ENCODE measurements around the gene FYN.

Gene FYN

DNA sequence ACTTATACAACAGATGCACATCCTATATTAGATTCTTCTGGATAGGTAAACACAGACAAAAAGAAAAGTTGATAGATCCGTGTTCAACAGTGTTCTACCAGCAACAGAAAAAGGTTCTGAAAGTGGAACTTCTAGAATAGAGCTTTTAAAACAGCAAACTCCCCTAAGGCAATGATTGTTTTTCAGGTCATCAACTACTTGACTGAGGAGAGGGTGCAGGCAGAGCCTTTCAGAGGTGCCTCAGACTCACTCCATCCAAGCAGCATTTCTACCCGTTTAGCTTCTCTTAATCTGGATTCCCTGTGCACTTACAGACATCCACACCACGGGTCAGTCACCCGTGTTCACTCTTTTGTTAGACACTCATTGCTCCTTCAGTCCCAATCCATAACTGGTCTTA, 28.9 kb downstream of the FYN start:
- POLR2A ChIA-PET: no interaction called here
- Histone ChIP-seq H3K9me3 (ENCODE audit: control insufficient read depth, insufficient read depth, low read depth, low read length) (no peaks in the 10 kb centered on the region), H3K4me1 (ENCODE audit: control insufficient read depth, insufficient read depth, low read length) (0 out of 2 replicates have a peak, but pooled peaks cover 2% of the 10 kb centered on the region), H3K27ac (ENCODE audit: extremely low read depth, low read depth, low read length) (no peak overlapping the region), H3K4me3 (ENCODE audit: low read depth, low read length) (no peak overlapping the region), H3K36me3 (ENCODE audit: control insufficient read depth in 2 of 2, insufficient read depth in 1 of 2, low read length in 2 of 2) (peaks cover 0 to 7% of the 10 kb centered on the region in 2 experiments; a peak in 1 of 3 replicates)
- CTCF ChIA-PET: interaction anchor here (0.7 to 1.7 kb wide), 4 partner anchors 11 to 184 kb away, joined by 3 to 5 read pairs (median 4); no protein-coding TSS in a partner anchor
- TF ChIP-seq, protein P1, sequence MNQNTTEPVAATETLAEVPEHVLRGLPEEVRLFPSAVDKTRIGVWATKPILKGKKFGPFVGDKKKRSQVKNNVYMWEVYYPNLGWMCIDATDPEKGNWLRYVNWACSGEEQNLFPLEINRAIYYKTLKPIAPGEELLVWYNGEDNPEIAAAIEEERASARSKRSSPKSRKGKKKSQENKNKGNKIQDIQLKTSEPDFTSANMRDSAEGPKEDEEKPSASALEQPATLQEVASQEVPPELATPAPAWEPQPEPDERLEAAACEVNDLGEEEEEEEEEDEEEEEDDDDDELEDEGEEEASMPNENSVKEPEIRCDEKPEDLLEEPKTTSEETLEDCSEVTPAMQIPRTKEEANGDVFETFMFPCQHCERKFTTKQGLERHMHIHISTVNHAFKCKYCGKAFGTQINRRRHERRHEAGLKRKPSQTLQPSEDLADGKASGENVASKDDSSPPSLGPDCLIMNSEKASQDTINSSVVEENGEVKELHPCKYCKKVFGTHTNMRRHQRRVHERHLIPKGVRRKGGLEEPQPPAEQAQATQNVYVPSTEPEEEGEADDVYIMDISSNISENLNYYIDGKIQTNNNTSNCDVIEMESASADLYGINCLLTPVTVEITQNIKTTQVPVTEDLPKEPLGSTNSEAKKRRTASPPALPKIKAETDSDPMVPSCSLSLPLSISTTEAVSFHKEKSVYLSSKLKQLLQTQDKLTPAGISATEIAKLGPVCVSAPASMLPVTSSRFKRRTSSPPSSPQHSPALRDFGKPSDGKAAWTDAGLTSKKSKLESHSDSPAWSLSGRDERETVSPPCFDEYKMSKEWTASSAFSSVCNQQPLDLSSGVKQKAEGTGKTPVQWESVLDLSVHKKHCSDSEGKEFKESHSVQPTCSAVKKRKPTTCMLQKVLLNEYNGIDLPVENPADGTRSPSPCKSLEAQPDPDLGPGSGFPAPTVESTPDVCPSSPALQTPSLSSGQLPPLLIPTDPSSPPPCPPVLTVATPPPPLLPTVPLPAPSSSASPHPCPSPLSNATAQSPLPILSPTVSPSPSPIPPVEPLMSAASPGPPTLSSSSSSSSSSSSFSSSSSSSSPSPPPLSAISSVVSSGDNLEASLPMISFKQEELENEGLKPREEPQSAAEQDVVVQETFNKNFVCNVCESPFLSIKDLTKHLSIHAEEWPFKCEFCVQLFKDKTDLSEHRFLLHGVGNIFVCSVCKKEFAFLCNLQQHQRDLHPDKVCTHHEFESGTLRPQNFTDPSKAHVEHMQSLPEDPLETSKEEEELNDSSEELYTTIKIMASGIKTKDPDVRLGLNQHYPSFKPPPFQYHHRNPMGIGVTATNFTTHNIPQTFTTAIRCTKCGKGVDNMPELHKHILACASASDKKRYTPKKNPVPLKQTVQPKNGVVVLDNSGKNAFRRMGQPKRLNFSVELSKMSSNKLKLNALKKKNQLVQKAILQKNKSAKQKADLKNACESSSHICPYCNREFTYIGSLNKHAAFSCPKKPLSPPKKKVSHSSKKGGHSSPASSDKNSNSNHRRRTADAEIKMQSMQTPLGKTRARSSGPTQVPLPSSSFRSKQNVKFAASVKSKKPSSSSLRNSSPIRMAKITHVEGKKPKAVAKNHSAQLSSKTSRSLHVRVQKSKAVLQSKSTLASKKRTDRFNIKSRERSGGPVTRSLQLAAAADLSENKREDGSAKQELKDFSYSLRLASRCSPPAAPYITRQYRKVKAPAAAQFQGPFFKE (tag by site-specific recombination; IDR thresholded peaks at IDR 0.05; ENCODE audit: borderline replicate concordance): no peak
- TF ChIP-seq, protein P2, sequence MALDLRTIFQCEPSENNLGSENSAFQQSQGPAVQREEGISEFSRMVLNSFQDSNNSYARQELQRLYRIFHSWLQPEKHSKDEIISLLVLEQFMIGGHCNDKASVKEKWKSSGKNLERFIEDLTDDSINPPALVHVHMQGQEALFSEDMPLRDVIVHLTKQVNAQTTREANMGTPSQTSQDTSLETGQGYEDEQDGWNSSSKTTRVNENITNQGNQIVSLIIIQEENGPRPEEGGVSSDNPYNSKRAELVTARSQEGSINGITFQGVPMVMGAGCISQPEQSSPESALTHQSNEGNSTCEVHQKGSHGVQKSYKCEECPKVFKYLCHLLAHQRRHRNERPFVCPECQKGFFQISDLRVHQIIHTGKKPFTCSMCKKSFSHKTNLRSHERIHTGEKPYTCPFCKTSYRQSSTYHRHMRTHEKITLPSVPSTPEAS (tag by site-specific recombination; IDR thresholded peaks at IDR 0.05): no peak
- TF ChIP-seq ZNF404 (tag by site-specific recombination; IDR thresholded peaks at IDR 0.05): no peak
- no peak for TF ChIP-seq ZNF473 (tag by site-specific recombination; IDR thresholded peaks at IDR 0.05)
- TF ChIP-seq ZNF292 (tag by site-specific recombination; IDR thresholded peaks at IDR 0.05; ENCODE audit: borderline replicate concordance, low read depth): no peak
- TF ChIP-seq, protein P3, sequence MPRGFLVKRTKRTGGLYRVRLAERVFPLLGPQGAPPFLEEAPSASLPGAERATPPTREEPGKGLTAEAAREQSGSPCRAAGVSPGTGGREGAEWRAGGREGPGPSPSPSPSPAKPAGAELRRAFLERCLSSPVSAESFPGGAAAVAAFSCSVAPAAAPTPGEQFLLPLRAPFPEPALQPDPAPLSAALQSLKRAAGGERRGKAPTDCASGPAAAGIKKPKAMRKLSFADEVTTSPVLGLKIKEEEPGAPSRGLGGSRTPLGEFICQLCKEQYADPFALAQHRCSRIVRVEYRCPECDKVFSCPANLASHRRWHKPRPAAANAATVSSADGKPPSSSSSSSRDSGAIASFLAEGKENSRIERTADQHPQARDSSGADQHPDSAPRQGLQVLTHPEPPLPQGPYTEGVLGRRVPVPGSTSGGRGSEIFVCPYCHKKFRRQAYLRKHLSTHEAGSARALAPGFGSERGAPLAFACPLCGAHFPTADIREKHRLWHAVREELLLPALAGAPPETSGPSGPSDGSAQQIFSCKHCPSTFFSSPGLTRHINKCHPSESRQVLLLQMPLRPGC (tag by site-specific recombination; IDR thresholded peaks at IDR 0.05): no peak
- TF ChIP-seq ZNF223 (tag by site-specific recombination; IDR thresholded peaks at IDR 0.05): no peak
- TF ChIP-seq ZNF324 (tag by site-specific recombination; IDR thresholded peaks at IDR 0.05): no peak
- TF ChIP-seq ZNF610 (tag by site-specific recombination; IDR thresholded peaks at IDR 0.05; ENCODE audit: borderline replicate concordance): no peak

DNA sequence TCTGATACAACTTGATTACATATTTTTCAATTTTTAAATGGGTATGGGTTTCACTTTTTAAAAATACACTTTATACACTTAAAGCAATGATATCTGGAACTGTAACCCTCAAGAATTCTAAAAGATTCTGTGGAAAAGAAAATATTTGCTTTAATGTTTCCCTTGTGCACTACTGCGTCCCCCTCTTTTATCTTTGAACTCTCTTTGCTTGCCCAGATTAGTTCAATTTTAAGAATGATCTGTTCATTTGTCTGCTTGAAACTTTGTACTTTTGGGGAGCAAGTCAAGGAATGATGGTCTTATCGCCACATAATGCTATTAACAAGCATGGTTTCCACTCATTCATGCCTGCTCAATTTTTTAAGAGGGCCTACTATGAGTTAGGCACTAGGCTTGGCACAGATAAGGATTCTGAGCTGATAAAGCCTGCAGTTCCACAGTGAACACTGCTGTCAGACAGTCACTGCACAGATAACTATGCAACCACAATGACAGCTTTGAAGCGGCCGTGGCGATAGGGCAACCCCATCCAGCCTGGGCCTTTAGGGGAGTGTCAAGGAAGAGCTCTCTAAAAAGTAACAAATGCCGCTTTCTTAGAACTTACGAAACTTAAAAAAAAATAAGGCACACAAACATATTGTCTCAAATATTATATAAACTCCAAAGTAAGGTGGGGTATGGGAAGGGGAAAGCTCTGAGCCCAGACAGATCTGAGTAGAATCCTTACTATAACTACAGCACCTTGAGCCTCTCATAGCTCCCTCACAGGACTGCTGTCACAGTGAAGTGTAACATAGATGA, 29.7 kb downstream of the FYN start:
- no peak overlapping the region for H3K27ac ChIP-seq (ENCODE audit: extremely low read depth, low read depth, low read length)
- POLR2A ChIA-PET: no interaction called here
- CTCF ChIA-PET: interaction anchor here (0.7 to 1.7 kb wide), 5 partner anchors 11 to 185 kb away, joined by 3 to 5 read pairs (median 3); no protein-coding TSS in a partner anchor

More for the DNA sequence above, 29.7 kb downstream of the FYN start:
- Histone ChIP-seq H3K9me3 (ENCODE audit: control insufficient read depth, insufficient read depth, low read depth, low read length) (no peaks in the 10 kb centered on the region), H3K36me3 (ENCODE audit: control insufficient read depth in 2 of 2, insufficient read depth in 1 of 2, low read length in 2 of 2) (peaks cover 0 to 7% of the 10 kb centered on the region in 2 experiments; a peak in 1 of 3 replicates), H3K4me1 (ENCODE audit: control insufficient read depth, insufficient read depth, low read length) (0 out of 2 replicates have a peak, but pooled peaks cover 2% of the 10 kb centered on the region), H3K4me3 (ENCODE audit: low read depth, low read length) (no peak overlapping the region)
- TF ChIP-seq ZNF561 (tag by site-specific recombination; IDR thresholded peaks at IDR 0.05; ENCODE audit: borderline replicate concordance): no peak
- TF ChIP-seq, protein P4, sequence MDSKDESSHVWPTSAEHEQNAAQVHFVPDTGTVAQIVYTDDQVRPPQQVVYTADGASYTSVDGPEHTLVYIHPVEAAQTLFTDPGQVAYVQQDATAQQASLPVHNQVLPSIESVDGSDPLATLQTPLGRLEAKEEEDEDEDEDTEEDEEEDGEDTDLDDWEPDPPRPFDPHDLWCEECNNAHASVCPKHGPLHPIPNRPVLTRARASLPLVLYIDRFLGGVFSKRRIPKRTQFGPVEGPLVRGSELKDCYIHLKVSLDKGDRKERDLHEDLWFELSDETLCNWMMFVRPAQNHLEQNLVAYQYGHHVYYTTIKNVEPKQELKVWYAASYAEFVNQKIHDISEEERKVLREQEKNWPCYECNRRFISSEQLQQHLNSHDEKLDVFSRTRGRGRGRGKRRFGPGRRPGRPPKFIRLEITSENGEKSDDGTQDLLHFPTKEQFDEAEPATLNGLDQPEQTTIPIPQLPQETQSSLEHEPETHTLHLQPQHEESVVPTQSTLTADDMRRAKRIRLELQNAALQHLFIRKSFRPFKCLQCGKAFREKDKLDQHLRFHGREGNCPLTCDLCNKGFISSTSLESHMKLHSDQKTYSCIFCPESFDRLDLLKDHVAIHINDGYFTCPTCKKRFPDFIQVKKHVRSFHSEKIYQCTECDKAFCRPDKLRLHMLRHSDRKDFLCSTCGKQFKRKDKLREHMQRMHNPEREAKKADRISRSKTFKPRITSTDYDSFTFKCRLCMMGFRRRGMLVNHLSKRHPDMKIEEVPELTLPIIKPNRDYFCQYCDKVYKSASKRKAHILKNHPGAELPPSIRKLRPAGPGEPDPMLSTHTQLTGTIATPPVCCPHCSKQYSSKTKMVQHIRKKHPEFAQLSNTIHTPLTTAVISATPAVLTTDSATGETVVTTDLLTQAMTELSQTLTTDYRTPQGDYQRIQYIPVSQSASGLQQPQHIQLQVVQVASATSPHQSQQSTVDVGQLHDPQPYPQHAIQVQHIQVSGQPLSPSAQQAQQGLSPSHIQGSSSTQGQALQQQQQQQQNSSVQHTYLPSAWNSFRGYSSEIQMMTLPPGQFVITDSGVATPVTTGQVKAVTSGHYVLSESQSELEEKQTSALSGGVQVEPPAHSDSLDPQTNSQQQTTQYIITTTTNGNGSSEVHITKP (tag by site-specific recombination; IDR thresholded peaks at IDR 0.05): 0 out of 2 replicates have a peak, but pooled peaks have one; percentile 16

Measured in HEK293 (cell line).